HG03196 (cell line): ENCODE data around the gene KCNG2.

Experiments used
- ATAC-seq: cut with Tn5 transposase; IDR thresholded peaks from one replicate; pipeline ENCODE4 v1.9.1; 2021; ENCODE audit not compliant: unreplicated experiment

KCNG2 gene

GRCh38 chr18:79816981-79817606 is 19.4 kb downstream of the KCNG2 start:
- no peak for ATAC-seq

- ATAC-seq, result no peak
These were observed 19.9 kb downstream of the KCNG2 start for GRCh38 chr18:79817607-79817998.

- ATAC-seq, result no peak
These were observed 20.3 kb downstream of the KCNG2 start for GRCh38 chr18:79818036-79818435.

- no peak for ATAC-seq
These were observed 20.9 kb downstream of the KCNG2 start for GRCh38 chr18:79818631-79819030.

GRCh38 chr18:79819064-79819967 is 21.6 kb downstream of the KCNG2 start:
- ATAC-seq, result no peak

GRCh38 chr18:79819968-79820351 is 22.2 kb downstream of the KCNG2 start:
- peak; percentile 83 for ATAC-seq

- no peak for ATAC-seq
These were observed 25.4 kb downstream of the KCNG2 start for GRCh38 chr18:79823120-79823519.

- no peak for ATAC-seq
These were observed 28.2 kb downstream of the KCNG2 start for GRCh38 chr18:79825913-79826312.

GRCh38 chr18:79826966-79827365 is 29.2 kb downstream of the KCNG2 start:
- no peak for ATAC-seq

- no peak for ATAC-seq
These were observed 30.5 kb downstream of the KCNG2 start for GRCh38 chr18:79828258-79828657.

GRCh38 chr18:79829136-79829854 is 31.6 kb downstream of the KCNG2 start:
- no peak for ATAC-seq

- no peak for ATAC-seq
These were observed 34.4 kb downstream of the KCNG2 start for GRCh38 chr18:79832169-79832568.

GRCh38 chr18:79834834-79835233 is 37.1 kb downstream of the KCNG2 start:
- no peak for ATAC-seq

GRCh38 chr18:79841936-79842335 is 44.2 kb downstream of the KCNG2 start:
- ATAC-seq, result no peak

GRCh38 chr18:79844999-79845563 is 47.3 kb downstream of the KCNG2 start:
- ATAC-seq, result no peak

- ATAC-seq, result no peak
These were observed 49.3 kb downstream of the KCNG2 start for GRCh38 chr18:79846936-79847557.

- no peak for ATAC-seq
These were observed 50.0 kb downstream of the KCNG2 start for GRCh38 chr18:79847606-79848293.

- no peak for ATAC-seq
These were observed 50.5 kb downstream of the KCNG2 start for GRCh38 chr18:79848294-79848578.

- ATAC-seq, result no peak
These were observed 51.0 kb downstream of the KCNG2 start for GRCh38 chr18:79848579-79849327.
